Cerebellar nuclear complex (tissue), 1 donor: ENCODE data around the gene CD101.

Experiments used
- DNase-seq, 2 experiments: peaks; one replicate each; lab custom pipeline; 2025; lab: John Stamatoyannopoulos, UW

The CD101 gene

GRCh38 chr1:117054068-117054467, 52.5 kb downstream of the CD101 start:
- no peak for DNase-seq

GRCh38 chr1:117058810-117059209, 57.2 kb downstream of the CD101 start:
- DNase-seq: no peak

- no peak for DNase-seq
These were observed 57.7 kb downstream of the CD101 start for GRCh38 chr1:117059334-117059677.

GRCh38 chr1:117059678-117060440, 58.3 kb downstream of the CD101 start, which contains the start of gene TTF2:
Gene TTF2 (plus strand): TSS chr1:117060326. CDS start chr1:117060347, 21 bp downstream.
- DNase-seq: peak; percentile 64 to 81

- DNase-seq: no peak
These were observed 59.1 kb downstream of the CD101 start for GRCh38 chr1:117060441-117061317.

GRCh38 chr1:117061986-117062415, 60.4 kb downstream of the CD101 start:
- no peak for DNase-seq

GRCh38 chr1:117066367-117066766, 64.8 kb downstream of the CD101 start:
- DNase-seq: no peak

- DNase-seq: peak in 1 of 2 experiments; percentile 5
These were observed 66.2 kb downstream of the CD101 start for GRCh38 chr1:117067533-117068370.

- DNase-seq: no peak
These were observed 67.0 kb downstream of the CD101 start for GRCh38 chr1:117068580-117068979.

GRCh38 chr1:117069220-117069844, 67.8 kb downstream of the CD101 start:
- no peak for DNase-seq

- DNase-seq: no peak
These were observed 68.6 kb downstream of the CD101 start for GRCh38 chr1:117070124-117070523.

GRCh38 chr1:117076648-117077047, 75.1 kb downstream of the CD101 start:
- no peak for DNase-seq

GRCh38 chr1:117077267-117077666, 75.7 kb downstream of the CD101 start:
- DNase-seq: no peak

GRCh38 chr1:117079737-117080136, 78.2 kb downstream of the CD101 start:
- no peak for DNase-seq

GRCh38 chr1:117084231-117084630, 82.7 kb downstream of the CD101 start:
- DNase-seq: no peak
